Tibial nerve (tissue), 3 donors: ENCODE results near the gene SPOCK3.

ENCODE experiments used
- CTCF ChIP-seq, 5 experiments: fragments of 200-600 bp in 3 of 5; fragments of 450-650 bp in 2 of 5; sonication (generic) in 3 of 5; IDR thresholded peaks; one replicate each; pipeline ENCODE4 v1.5.1; 2016 to 2019; ENCODE audit warnings: antibody characterized with exemption in 5 of 5, mild to moderate bottlenecking in 3 of 5, moderate library complexity in 2 of 5
- POLR2A ChIP-seq, 2 donors: fragments of 450-650 bp; IDR thresholded peaks; one replicate each; pipeline ENCODE4 v1.6.1; 2017; ENCODE audit warnings: antibody characterized with exemption in 2 of 2, mild to moderate bottlenecking in 2 of 2, moderate library complexity in 2 of 2

- TF ChIP-seq CTCF (IDR thresholded peaks at IDR 0.05): no peak
- TF ChIP-seq POLR2A (IDR thresholded peaks at IDR 0.05): no peak
Measured at GRCh38 chr4:166862032-166862431, 372.3 kb downstream of the SPOCK3 start.
